T47D (cell line): Measurements from ENCODE around the gene LGSN.
"Not testable (repeated sequence)": the region's sequence is repeated elsewhere in the genome, so short reads cannot be mapped to it uniquely, and the experiment has no call there.

Experiments
- DNase-seq, 2 experiments: peaks; one replicate each; pipeline versions ENCODE4 v3.0.0 to v3.0.0-alpha.2; 2011 to 2012; ENCODE audit warnings: low read depth in 1 of 2, low spot score in 1 of 2
- JUND ChIP-seq: IDR thresholded peaks from 2 replicates; pipeline ENCODE4 v1.6.1; 2012; ENCODE audit warnings: low read depth
- in situ Hi-C: cut with HindIII; loops from 2 replicates; pipeline ENCODE4 v1.10.0; 2016; ENCODE audit warnings: low sequenced_read_pairs, low pct_unique_long_range_greater_than_20kb

The LGSN gene

DNA sequence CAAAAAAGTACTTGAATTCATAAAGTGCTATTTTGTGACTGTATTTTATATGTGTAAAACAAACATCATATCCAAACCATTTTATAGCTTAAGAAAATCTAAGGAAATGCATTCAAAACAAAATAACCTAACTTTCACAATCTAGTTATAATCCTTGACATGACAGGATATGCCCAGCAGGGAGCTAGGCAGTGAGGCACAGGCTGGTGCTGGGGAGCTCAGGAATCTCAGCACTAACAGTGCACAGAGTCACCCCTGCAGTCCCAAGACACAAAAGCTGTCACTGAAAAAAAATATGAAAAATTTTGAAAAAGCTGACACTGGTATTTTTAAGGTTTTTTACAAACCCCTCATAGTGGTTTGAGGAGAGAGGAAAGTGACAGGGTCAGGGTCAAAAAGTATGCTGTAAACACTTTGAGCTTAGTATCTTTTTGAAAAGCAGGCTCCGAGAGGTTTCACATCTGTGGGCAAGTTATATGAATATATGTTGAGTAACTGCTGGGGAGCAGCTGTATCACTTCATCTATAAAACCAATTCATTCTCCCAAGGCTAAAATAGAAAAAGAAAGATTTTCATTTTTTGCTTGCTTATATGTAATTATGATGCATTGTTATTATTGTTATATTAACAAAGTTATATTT is 24.1 kb downstream of the LGSN start:
- no peak for DNase-seq
- TF ChIP-seq JUND, result no peak
- in situ Hi-C loops, result no loop called here

DNA sequence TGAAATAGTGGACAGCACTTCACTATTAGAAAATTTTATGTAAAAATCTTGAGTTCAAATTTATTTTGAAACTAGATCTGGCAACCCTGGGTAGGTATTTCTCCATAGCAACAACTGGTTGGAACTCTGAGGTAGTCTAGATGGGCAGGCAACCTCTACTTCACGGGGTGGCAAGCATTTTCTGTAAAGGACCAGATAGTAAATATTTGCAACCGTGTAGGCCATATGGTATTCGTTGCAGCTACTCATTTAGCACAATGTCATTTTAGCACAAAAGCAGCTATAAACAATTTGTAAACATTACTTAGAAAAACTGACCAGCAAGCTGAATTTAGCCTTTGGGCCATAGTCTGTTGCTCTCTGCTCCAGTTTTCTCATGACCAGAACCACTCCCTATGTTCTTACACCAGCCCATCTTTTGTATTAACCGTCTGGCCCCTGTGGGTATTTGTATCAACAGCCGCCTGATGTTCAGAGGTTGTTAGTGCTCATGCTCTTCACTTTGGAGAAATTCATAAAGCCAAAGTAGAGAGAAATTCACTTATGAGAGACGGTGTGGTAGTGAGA is 29.2 kb downstream of the LGSN start:
- TF ChIP-seq JUND, result no peak
- in situ Hi-C loops, result no loop called here

DNA sequence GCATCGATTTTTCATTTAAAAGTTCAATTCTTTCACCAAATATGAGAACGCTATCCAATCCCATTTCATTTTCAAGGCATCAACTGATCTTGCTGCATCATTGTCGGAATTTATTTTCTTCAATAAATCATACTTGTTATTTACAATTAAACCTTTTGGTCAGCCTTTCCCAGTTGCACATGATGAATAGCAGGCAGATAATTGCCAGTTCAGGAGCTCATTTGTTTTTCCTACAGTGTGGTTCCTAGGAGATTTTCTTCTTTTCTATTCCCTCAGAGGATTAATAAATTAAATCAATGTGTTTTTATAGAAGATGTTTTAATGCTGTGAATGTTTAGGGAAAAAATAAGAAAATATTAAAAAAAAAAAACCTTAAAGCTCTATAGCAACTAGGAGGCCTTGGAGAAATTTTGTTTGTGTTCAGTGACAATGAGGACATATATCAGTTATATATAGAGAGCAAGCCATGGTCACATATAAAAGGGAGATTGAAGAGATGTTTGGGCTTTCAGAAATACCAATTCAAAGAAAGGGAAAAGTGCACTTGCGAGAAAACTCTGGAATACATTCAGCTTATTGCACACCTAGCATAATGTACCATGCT is 30.4 kb downstream of the LGSN start:
- TF ChIP-seq JUND, result no peak
- no peak for DNase-seq
- in situ Hi-C loops, result no loop called here

More for the DNA sequence above, 29.2 kb downstream of the LGSN start:
- DNase-seq, result no peak

DNA sequence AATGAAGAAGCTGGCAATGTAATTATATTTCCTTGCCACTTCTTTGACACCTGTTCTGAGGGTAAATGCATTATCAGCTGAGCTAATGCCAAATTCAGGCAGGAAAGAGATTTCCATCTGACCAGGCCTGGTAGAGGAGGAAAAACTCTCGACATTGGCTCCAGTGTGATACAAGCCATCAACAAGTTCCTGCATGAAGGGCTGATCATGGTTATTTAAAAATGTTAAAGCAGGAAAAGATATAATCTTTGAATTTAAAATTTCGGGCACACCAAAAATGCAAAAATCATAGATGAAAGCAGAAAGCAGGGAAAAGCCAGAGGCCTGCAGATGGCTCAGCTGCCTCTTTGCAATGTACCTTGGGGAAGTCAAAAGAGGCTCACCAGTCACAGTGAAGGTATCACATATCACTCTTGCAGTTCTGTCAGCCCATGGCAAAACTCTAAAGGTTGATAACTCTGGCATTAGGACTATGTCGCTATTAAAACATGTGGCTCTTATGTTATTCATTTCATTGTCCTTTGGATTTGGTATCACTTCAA is 39.1 kb downstream of the LGSN start:
- in situ Hi-C loops, result no loop called here
- TF ChIP-seq JUND, result no peak
- DNase-seq, result no peak

DNA sequence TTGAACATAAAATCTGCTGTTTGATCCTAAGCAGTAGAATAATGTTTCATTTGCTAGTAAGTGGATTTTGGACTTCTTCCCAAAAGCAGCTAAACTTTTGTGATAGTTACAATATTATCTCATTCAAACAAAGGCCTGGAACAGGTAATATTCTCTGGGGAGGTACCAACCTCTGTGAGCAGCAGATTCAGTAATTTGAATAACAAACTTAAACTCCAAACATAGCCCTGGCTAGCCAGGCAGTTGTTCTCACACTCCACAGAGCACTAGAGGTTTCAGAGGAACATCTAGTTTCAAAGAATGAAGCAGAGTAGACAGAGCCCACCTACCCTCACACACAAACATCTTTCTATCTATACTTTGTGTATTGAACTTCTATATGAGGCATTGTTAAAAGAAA is 40.9 kb downstream of the LGSN start:
- TF ChIP-seq JUND, result no peak
- in situ Hi-C loops, result no loop called here
- no peak for DNase-seq

DNA sequence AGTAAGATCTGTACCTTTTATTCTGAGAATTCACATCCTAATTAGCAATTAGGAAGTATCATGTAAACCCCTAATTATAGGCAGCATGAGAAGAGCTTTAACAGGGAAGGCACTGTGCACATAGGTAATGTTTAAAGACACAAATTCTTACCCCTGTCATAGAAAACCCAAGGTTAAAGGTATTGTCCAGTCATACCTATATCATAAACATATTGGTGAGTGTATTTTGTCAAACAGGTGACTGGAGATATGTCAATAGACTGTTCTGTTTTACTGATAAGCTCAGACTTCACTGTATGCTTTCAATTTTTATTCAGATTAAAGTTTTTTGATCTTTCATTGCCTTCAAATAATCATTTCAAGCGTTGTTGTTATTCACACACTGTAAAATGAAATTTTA is 43.8 kb downstream of the LGSN start:
- in situ Hi-C loops, result no loop called here
- no peak for DNase-seq
- TF ChIP-seq JUND, result no peak

DNA sequence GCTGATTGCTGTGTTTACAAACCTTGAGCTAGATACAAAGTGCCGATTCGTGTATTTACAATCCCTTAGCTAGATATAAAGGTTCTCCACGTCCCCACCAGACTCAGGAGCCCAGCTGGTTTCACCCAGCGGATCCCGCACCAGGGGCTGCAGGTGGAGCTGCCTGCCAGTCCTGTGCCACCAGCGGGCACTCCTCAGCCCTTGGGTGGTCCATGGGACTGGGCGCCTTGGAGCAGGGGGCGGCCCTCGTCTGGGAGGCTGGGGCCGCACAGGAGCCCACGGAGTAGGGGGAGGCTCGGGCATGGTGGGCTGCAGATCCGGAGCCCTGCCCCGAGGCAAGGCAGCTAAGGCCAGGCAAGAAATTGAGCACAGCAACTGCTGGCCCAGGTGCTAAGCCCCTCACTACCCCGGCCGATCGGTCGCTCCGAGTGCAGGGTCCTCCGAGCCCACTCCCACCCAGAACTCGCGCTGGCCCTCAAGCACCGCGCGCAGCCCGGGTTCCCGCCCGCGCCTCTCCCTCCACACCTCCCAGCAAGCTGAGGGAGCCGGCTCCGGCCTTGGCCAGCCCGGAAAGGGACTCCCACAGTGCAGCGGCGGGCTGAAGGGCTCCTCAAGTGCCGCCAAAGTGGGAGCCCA is 44.9 kb downstream of the LGSN start:
- in situ Hi-C loops, DNase-seq: not testable (repeated sequence)

DNA sequence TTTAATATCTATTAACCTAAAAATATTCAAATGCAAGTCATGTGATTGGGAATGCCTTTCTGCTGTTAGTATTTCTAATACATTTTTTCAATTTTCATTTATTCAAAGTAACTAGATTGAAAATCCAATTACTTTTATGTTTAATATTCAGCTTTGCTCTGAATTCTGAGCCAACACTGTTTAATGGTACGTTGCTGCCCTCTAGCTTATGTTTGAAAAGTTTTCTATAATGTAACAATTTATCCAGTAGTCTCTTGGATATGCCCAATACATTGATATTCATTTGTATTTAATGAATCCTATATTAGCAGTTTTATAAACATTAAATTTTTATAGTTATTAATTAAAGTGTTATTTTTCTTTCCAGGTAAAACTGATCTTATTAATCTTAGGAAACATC is 47.4 kb downstream of the LGSN start:
- DNase-seq, result peak; percentile 40 to 69
- in situ Hi-C loops, result no loop called here

DNA sequence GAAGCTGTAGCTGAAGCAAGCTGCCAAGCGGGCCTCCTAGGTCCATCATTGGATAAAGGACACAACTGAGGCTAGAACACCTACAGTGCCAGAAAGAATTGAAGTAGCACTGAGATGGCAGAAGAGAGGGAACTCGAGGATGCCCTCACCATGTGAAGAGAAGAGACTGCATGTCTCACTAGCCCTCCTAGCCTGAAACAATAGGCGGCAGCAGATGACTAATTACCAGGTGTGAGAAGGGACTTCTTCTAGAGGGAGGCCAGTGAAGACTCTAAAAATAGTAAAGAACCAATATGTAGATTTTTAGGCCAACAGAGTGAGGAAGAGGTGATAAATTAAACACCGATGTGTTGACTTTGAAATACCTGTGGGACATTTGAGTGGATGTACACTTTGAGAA is 50.3 kb downstream of the LGSN start:
- DNase-seq, result no peak
- in situ Hi-C loops, result no loop called here
- no peak for TF ChIP-seq JUND

More for the DNA sequence above, 47.4 kb downstream of the LGSN start:
- TF ChIP-seq JUND, result no peak

DNA sequence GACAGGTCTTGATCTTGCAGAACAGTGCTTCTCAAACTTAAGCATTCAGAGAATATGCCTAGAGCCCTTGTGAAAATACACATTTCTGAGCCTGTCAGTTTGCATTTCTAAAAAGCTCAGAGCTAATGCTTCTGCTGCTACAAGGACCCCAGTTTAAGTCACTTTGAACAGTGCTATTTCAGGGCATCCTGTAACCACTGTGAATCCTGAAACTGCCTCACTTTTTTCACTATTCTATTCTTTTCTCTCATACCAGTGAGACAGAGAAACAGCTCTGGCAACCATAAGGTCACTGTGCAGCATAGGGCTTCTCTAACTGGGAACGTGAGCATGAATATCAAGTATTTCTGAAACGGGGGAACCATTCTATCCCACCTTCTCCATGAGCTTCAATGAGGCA is 51.2 kb downstream of the LGSN start:
- no peak for TF ChIP-seq JUND
- DNase-seq, result no peak
- in situ Hi-C loops, result no loop called here

DNA sequence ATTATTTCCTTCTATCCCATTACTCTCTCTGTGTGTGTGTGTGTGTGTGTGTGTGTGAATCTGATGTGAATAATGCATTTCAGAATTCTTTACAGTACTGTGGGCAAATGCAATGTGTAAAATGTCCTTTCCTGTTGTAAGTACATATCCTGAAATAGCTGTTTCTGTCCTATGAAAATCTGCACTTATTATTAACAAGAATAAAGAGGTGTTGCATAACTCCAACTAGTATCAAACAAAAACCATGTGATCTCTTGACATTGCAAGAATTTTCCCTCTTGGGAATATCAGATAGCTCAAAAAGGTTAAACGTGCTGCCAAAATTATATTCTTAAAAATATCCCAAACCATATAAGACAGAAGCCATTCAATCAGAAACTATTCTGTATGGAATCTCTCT is 52.0 kb downstream of the LGSN start:
- no peak for DNase-seq
- no peak for TF ChIP-seq JUND
- in situ Hi-C loops, result no loop called here

DNA sequence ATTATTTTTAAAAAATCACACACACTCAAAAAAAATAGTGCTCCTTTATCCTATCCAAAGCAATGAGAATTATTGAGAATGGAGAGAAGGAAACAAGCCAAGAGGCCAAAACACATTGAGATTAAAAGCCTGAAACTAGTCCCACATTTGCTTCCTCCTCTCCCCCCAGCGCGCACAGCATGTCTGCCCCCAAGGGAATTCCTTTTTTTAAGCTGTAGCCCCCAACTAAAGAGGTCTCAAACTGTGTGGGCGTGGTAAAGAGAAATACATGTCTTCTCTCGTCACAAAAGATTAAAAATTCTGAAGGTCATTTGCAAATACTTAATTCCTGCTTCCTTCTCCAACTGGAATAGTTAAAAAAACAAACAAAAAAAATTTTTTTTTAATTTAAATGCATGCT is 52.7 kb downstream of the LGSN start:
- in situ Hi-C loops, result no loop called here
- DNase-seq, result no peak
- no peak for TF ChIP-seq JUND

DNA sequence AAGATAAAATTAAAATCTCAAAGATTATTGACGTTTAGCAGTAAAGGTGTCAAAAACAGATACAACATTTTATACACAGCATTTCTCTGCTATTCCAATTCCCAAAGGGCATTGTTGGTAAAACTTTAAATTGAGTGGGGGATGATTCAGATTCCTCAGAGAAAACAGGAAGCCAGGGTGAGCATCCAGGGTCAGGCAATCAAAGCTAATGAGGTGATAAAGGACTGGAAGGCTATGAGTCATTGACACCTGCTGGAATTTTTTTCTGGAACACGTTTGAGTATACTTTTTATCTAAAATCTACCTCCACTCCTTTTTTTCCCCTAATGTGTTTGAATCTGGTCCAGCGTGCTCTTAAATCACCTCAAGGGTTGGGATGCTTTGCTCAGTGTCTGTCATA is 56.3 kb downstream of the LGSN start:
- no peak for TF ChIP-seq JUND
- no peak for DNase-seq
- in situ Hi-C loops, result no loop called here
